Stimulated activated naive CD8-positive, alpha-beta T cell treated with anti-CD3 and anti-CD28 coated beads, Interleukin-15, amount 100 ng/mL, for 72 hours (primary cell): ENCODE data around the gene UNC13C.

ENCODE experiments used
- ATAC-seq: fragments of 150-1000 bp; cut with Tn5 transposase; 2 replicates; pipeline ENCODE4 v1.10.0; 2021; ENCODE audit warnings: mild to moderate bottlenecking, moderate library complexity
- DNase-seq, 2 donors: peaks; one replicate each; pipeline ENCODE4 v3.0.0; 2021 to 2022
- H3K27ac Mint-ChIP-seq, 2 donors: one replicate each; pipeline ENCODE4 v1.8.0; 2022; ENCODE audit warnings: mild to moderate bottlenecking in 2 of 2, mixed read lengths in 2 of 2, moderate library complexity in 2 of 2
- H3K27me3 Mint-ChIP-seq: one replicate; pipeline ENCODE4 v1.8.0; 2022; ENCODE audit warnings: mixed read lengths
- H3K4me1 Mint-ChIP-seq: one replicate; pipeline ENCODE4 v1.8.0; 2022; ENCODE audit warnings: mild to moderate bottlenecking, mixed read lengths
- H3K4me3 Mint-ChIP-seq, 2 donors: one replicate each; pipeline ENCODE4 v1.8.0; 2022; ENCODE audit warnings: mild to moderate bottlenecking in 2 of 2, mixed read lengths in 2 of 2, moderate library complexity in 1 of 2
- H3K9me3 Mint-ChIP-seq, 2 donors: one replicate each; pipeline ENCODE4 v1.8.0; 2022; ENCODE audit warnings: mixed read lengths in 2 of 2

Gene UNC13C

DNA sequence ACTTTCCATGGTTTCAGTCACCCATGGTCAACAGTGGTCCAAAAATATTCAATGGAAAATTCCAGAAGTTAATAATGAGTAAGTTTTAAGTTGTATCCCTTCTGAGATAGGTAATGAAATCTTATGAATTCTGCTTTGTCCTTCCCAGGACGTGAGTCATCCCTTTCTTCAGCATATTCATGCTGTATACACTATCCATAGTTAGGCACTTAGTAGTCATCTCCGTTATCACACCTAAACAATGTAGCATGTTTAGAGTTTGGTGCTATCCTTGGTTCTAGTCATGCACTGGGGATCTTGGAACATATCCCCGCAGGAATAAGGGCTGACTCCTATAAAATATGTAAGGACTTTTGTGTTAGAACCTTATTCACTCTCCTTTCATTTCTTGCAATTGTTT is 153.2 kb downstream of the UNC13C start:
- ATAC-seq (no peak), DNase-seq (no peak)
- no peaks in the 10 kb centered on the region for H3K27me3 Mint-ChIP-seq
- no peaks in the 10 kb centered on the region for H3K9me3 Mint-ChIP-seq
- no peaks in the 10 kb centered on the region for H3K4me1 Mint-ChIP-seq
- H3K27ac Mint-ChIP-seq = no peak overlapping the region
- no peak overlapping the region for H3K4me3 Mint-ChIP-seq

DNA sequence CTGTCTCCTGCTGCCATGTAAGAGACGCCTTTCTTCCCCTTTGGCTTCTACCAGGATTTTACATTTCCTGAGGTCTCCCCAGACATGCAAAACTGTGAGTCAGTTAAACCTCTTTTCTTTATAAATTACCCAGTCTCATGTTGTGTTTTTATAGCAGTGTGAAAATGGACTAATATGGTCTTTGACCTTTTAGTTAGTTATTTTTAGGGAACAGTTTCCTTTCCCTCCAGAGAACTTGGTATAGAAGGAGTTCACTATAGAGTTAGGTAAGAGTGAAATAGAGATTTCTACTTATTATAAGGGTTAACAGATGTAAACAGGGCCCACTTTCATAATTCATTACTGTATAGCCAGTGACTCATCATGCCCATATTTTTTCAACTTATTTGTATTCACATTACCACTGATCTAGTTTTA is 170.9 kb downstream of the UNC13C start:
- ATAC-seq = no peak
- no peak for DNase-seq
- H3K27me3 Mint-ChIP-seq = no peaks in the 10 kb centered on the region
- H3K4me3 Mint-ChIP-seq = no peak overlapping the region
- H3K9me3 Mint-ChIP-seq = no peaks in the 10 kb centered on the region
- no peaks in the 10 kb centered on the region for H3K4me1 Mint-ChIP-seq
- H3K27ac Mint-ChIP-seq = no peak overlapping the region

DNA sequence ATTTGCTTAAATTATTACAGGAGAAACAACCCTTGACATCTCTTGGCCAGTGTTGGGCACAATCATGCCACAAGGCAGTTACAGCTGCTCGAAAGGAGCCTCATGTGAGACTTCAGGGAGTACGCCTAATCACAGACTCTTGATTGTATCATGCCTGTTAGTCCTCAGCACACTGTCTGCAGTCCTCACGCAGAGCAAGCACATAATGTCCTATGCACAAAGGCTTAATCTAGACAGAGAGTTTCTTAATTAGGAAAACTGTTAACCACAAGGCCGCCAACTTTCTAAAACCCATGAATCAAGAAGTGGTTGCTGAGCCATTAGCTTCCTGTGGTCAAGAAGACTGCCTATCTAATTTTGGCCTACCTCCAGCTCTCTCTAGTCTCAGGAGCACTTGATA is 172.0 kb downstream of the UNC13C start:
- Mint-ChIP-seq H3K9me3 (no peaks in the 10 kb centered on the region), H3K27me3 (no peaks in the 10 kb centered on the region), H3K4me3 (no peak overlapping the region), H3K27ac (no peak overlapping the region), H3K4me1 (no peaks in the 10 kb centered on the region)
- DNase-seq (no peak), ATAC-seq (no peak)

DNA sequence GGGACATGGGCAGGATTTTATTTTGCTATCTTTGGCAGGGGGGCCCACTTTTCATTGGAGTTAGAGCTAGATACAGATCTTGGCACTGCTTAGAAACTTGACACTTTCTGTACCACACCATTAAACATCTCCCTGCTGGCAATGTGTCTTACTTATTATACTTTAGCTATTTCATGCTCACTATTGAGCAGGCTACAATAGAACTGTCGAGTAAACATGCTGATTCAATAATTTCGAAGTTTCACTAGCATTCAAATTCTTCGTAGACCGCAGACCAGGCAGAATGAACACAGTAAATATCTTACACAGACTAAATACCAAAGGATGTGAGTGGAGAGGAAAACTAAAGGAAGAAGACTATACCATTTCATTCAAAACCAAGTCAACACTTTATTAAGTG is 180.8 kb downstream of the UNC13C start:
- no peaks in the 10 kb centered on the region for H3K9me3 Mint-ChIP-seq
- H3K27me3 Mint-ChIP-seq = no peaks in the 10 kb centered on the region
- no peaks in the 10 kb centered on the region for H3K4me1 Mint-ChIP-seq
- no peak overlapping the region for H3K27ac Mint-ChIP-seq
- ATAC-seq = no peak
- no peak overlapping the region for H3K4me3 Mint-ChIP-seq
- DNase-seq = no peak

DNA sequence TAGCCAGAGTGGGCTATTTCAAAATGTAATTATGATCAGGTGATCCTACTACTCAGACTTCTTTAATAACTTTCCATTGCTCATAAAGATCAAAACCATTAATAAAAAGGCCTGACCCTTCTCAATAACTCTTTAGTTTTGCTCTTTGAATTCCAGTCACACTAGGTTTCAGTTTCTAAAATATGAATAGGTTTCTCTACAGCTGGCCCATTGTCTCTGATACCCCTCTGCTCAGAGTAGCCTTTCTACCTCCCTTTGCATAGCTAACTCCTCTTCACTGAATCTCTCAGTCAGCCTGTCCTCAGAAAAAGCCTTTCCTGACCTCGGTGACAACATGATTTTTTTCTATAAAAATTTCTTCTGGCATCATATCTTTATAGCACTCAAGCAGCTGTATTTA is 209.1 kb downstream of the UNC13C start:
- ATAC-seq = no peak
- Mint-ChIP-seq H3K27me3 (no peaks in the 10 kb centered on the region), H3K4me3 (no peak overlapping the region), H3K4me1 (no peaks in the 10 kb centered on the region), H3K27ac (no peak overlapping the region), H3K9me3 (peaks cover 0 to 6% of the 10 kb centered on the region in 2 donors)
- no peak for DNase-seq

DNA sequence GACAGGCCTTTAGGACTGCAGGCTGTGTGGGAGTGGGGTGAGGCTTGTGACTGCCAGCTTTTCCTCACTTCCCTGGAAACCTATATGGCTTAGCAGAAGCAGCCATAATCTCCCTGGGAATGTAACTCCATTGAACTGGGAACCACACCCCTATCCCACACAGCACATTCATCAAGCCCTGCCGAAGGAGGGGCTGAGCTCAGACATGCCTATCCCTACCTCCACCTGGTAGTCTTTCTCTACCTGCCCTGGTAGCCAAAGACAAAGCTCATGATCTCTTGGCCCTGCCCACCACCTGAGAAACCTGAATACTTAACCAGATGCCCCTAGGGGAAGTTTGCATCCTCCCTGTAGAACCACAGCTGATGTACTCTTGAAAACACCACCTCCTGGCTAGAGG is 219.8 kb downstream of the UNC13C start:
- H3K27me3 Mint-ChIP-seq = no peaks in the 10 kb centered on the region
- H3K9me3 Mint-ChIP-seq = peaks cover 22 to 34% of the 10 kb centered on the region in 2 donors
- no peak for ATAC-seq
- H3K27ac Mint-ChIP-seq = no peak overlapping the region
- DNase-seq = no peak
- no peak overlapping the region for H3K4me3 Mint-ChIP-seq
- no peaks in the 10 kb centered on the region for H3K4me1 Mint-ChIP-seq

DNA sequence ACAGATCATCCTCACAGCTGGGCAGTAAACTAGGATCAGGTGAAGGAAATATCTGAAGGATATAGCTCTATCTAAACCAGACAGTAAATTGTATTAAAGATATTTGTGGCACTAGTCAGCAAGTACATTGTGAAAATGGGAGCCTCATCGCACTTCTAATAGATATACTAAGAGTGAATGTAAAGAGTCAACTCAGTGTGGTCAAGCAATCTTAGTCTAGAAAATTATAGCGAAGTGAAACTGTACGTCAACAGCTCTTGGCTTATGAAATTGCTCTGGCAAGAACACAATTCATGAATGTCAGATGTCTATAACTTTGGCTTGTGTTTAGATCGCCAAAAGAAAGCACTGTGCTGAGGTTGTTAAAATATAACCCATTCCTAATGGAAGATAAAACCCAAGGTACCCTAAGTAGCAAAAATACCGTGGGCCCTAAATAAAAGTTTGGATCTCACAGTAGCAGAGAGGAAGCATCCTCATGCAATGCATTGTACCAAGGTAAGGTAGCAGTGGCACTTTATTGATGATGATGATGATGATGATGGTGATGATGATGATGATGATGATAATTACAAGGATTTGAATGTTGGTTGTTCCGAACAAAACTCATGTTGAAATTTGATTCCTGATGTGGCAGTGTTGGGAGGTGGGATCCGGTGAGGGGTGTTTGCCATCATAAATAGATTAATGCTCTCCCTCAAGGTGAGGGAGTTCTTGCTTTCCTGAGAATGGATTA is 228.5 kb downstream of the UNC13C start:
- Mint-ChIP-seq H3K27me3 (peaks cover 6% of the 10 kb centered on the region), H3K4me3 (no peak overlapping the region), H3K9me3 (peaks cover 10 to 14% of the 10 kb centered on the region in 2 donors), H3K27ac (no peak overlapping the region), H3K4me1 (no peaks in the 10 kb centered on the region)
- ATAC-seq (no peak), DNase-seq (no peak)

DNA sequence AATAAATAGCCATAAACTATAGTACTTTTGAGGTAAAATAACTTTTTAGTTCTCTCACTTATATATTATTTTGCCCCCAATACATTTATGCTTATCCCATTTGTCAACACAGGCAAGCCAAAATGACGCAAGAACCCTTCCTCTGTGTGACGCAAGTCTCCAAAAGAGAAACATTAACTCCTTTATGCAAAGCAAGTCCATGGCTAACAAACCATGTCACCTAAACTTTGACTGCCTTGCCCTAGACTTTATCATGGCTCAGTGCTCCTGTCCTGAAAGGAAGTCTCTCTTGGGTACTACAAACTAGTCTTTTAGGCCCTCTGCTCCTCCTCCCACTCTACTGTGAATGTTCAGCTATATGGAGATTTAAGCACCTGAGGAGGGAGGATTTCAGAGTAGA is 230.5 kb downstream of the UNC13C start:
- no peak overlapping the region for H3K4me3 Mint-ChIP-seq
- peaks cover 0 to 4% of the 10 kb centered on the region in 2 donors for H3K9me3 Mint-ChIP-seq
- H3K4me1 Mint-ChIP-seq = no peaks in the 10 kb centered on the region
- ATAC-seq (no peak), DNase-seq (no peak)
- no peak overlapping the region for H3K27ac Mint-ChIP-seq
- H3K27me3 Mint-ChIP-seq = peaks cover 7% of the 10 kb centered on the region

DNA sequence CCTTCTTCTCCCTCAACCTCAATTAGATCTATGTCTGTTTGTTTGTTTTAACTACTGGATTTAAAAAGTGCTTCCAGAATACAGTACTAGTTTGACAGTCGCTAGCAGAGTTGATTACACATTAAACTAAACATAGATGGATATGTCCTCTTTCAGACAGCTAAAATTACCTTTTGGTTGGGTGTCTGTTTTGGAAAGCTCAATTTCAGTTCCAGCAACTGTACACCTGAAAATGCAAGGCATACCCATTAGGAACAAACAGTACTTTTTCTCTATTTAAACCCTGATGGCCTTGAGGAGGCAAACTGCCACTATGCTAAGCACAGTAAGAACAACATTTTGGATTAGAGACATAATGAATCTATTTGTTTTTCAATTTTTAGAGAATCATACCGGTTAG is 234.4 kb downstream of the UNC13C start:
- Mint-ChIP-seq H3K4me1 (no peaks in the 10 kb centered on the region), H3K27me3 (peaks cover 16% of the 10 kb centered on the region), H3K27ac (peak overlapping the region in 1 of 2 donors; percentile 1), H3K4me3 (no peak overlapping the region), H3K9me3 (no peaks in the 10 kb centered on the region)
- DNase-seq = no peak
- no peak for ATAC-seq

DNA sequence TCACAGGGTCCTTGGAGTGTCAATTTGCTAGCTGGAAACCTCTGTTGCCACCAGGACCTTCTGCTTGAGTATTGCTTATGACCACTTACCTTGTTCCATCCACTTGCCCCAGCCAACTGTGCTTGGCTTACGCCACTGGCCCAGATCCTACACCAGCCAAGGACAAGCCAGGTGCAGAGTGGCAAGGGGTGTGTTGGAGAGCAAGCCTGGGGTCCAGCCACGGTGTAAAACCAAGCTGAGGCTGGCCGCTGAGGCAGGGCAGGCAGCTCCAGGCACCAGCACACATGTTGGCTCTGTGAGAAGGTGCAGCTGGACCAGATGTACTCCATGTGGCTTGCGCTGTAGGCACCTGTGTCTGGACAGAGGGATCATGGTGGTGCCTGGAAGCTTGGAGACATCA is 248.2 kb downstream of the UNC13C start:
- H3K9me3 Mint-ChIP-seq = peaks cover 4 to 18% of the 10 kb centered on the region in 2 donors
- no peak overlapping the region for H3K4me3 Mint-ChIP-seq
- H3K4me1 Mint-ChIP-seq = no peaks in the 10 kb centered on the region
- ATAC-seq (no peak), DNase-seq (no peak)
- H3K27ac Mint-ChIP-seq = no peak overlapping the region
- H3K27me3 Mint-ChIP-seq = no peaks in the 10 kb centered on the region

DNA sequence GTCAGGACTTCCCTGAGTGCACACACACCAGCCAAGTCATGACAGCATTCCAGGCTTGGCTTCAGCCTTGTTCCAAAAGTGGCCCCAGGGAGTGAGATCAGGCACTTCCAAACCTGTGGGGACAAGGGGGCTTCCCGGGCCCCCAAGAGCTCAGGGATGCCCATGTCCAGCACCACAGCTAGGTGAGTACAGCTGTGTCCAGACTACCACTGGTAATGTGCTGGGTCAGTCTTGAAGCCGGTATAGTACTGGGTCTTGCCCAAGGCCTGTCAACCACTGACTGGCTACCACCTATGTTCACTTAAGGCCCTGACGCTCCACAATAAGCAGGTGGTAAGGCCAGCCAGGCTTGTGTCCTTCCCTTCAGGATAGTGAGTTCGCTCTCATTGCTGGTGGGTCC is 249.3 kb downstream of the UNC13C start:
- ATAC-seq (no peak), DNase-seq (no peak)
- Mint-ChIP-seq H3K4me3 (no peak overlapping the region), H3K4me1 (no peaks in the 10 kb centered on the region), H3K9me3 (peaks cover 0 to 18% of the 10 kb centered on the region in 2 donors), H3K27me3 (peaks cover 2% of the 10 kb centered on the region), H3K27ac (no peak overlapping the region)

DNA sequence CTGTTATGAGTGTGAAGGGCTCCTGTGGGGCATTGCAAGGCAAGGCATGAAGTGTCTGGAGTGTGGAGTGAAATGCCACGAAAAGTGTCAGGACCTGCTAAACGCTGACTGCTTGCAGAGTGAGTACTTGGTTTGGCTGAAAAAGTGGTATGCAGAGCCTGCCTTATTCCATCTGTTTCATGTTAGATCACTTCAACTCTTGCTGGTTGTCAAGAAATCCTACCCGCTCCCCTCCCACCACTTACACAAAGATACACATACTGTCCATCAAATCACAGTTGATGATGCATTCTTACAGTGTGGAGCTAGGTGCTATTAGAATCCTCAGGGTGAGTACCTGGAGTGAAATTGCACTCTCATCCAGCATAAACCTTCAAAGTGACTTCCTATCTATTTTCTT is 272.1 kb downstream of the UNC13C start:
- Mint-ChIP-seq H3K27me3 (no peaks in the 10 kb centered on the region), H3K4me3 (no peak overlapping the region), H3K4me1 (no peaks in the 10 kb centered on the region), H3K9me3 (no peaks in the 10 kb centered on the region), H3K27ac (no peak overlapping the region)
- ATAC-seq (no peak), DNase-seq (no peak)

DNA sequence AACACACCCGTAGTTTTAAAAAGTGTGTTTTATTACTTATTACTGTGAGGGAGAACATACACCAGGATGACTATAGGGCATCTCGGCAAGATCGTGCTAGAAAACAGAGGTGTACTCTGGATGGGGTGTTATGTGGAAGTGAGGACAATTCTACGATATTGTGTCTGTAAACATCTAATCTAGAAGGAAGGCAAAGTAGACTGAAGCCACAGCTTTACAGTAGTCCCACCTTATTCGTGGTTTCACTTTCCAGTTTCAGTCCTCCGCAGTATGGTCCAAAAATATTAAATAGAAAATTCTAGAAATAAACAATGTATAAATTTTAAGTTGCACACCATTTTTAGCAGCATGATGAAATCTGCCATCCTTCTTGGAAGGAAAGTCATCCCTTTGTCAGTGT is 277.9 kb downstream of the UNC13C start:
- no peak overlapping the region for H3K4me3 Mint-ChIP-seq
- no peaks in the 10 kb centered on the region for H3K9me3 Mint-ChIP-seq
- DNase-seq (no peak), ATAC-seq (no peak)
- no peaks in the 10 kb centered on the region for H3K27me3 Mint-ChIP-seq
- H3K4me1 Mint-ChIP-seq = no peaks in the 10 kb centered on the region
- no peak overlapping the region for H3K27ac Mint-ChIP-seq

DNA sequence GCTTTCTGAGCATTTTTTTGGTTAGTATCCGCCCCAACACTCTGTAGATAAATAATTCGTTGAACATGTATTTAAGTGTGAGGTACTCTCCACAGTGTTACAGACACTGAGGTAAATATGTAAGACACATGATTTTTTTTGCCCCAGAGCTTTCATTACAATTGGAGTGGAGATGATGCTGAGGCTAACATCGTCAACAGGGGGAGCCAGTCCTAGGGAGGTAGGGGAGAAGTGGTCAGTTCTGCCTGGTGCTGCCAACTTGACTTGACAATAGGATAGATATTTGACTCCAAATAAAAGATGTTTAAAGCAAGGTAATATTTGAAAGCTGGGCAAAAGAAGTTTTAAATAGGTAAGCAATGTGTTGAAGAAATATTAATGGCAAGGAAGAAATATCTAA is 295.7 kb downstream of the UNC13C start:
- Mint-ChIP-seq H3K27me3 (peaks cover 8% of the 10 kb centered on the region), H3K27ac (no peak overlapping the region), H3K4me1 (no peaks in the 10 kb centered on the region), H3K4me3 (no peak overlapping the region), H3K9me3 (no peaks in the 10 kb centered on the region)
- ATAC-seq = no peak
- DNase-seq = no peak

DNA sequence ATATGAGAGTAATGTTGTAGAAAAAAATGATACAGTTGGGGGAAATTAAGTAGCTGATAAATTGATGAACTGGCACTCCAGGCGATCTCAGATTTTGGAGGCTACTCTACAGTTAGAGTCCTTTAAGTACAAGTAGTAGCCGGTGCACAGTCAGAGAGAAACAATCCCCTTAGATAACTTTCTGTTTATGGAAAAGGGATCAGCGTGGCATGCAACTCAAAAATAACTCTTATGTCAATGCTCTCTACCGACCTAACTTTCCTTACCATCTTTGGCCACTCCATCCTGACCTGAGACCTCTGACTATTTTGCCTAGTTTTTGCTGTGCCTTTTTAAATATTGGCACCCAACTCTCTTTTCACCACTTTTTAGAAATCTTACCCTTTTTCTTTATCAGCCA is 299.6 kb downstream of the UNC13C start:
- no peaks in the 10 kb centered on the region for H3K9me3 Mint-ChIP-seq
- no peak for DNase-seq
- H3K27ac Mint-ChIP-seq = peak overlapping the region in 1 of 2 donors; percentile 72
- ATAC-seq = no peak
- no peaks in the 10 kb centered on the region for H3K4me1 Mint-ChIP-seq
- H3K27me3 Mint-ChIP-seq = peaks cover 8% of the 10 kb centered on the region
- no peak overlapping the region for H3K4me3 Mint-ChIP-seq

DNA sequence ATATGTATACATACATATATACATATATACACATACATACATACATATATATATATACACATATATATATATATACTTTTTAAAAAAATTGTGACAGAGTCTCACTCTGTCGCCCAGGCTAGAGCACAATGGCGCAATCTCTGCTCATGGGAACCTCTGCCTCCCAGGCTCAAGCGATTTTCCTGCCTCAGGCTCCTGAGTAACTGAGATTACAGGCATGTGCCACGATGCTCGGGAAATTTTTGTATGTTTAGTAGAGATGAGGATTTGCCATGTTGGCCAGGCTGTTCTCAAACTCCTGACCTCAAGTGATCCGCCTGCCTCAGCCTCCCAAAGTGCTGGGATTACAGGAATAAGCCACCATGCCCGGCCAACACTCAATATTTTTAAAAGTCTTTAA is 302.5 kb downstream of the UNC13C start:
- no peaks in the 10 kb centered on the region for H3K4me1 Mint-ChIP-seq
- ATAC-seq = no peak
- no peaks in the 10 kb centered on the region for H3K27me3 Mint-ChIP-seq
- DNase-seq = no peak
- H3K9me3 Mint-ChIP-seq = no peaks in the 10 kb centered on the region
- no peak overlapping the region for H3K27ac Mint-ChIP-seq
- no peak overlapping the region for H3K4me3 Mint-ChIP-seq

DNA sequence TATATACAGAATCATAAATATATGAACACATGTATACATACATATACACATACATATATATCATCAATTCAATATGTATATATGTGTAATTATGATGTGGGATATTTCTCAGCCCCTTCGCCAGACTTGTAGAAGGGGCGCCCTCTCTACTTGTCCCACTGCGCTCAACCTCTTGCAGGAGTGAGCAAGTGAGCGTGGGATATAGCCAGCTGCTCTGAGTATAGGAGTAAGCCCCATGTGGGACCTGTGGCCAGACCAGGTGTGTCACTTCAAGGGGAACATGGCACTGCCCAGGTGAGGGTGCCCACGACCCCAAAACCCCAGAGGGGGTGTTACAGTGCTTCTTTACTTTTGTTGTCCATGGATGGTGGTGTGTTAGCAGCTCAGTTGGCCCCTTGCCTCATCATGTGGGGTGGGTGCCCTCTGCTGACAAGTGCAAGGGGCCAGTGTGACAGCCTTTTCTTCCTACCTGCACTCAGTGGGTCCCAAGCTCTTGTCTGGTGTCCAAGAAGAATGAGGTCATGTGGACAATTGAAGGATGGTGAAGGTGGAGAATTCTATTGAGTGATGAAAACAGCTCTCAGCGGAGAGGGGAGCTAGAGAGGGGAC is 304.1 kb downstream of the UNC13C start:
- H3K9me3 Mint-ChIP-seq = no peaks in the 10 kb centered on the region
- DNase-seq = no peak
- ATAC-seq = no peak
- H3K27me3 Mint-ChIP-seq = no peaks in the 10 kb centered on the region
- H3K4me1 Mint-ChIP-seq = no peaks in the 10 kb centered on the region
- no peak overlapping the region for H3K4me3 Mint-ChIP-seq
- H3K27ac Mint-ChIP-seq = no peak overlapping the region
